ENCODE results near the gene STOX2.

The STOX2 gene

DNA sequence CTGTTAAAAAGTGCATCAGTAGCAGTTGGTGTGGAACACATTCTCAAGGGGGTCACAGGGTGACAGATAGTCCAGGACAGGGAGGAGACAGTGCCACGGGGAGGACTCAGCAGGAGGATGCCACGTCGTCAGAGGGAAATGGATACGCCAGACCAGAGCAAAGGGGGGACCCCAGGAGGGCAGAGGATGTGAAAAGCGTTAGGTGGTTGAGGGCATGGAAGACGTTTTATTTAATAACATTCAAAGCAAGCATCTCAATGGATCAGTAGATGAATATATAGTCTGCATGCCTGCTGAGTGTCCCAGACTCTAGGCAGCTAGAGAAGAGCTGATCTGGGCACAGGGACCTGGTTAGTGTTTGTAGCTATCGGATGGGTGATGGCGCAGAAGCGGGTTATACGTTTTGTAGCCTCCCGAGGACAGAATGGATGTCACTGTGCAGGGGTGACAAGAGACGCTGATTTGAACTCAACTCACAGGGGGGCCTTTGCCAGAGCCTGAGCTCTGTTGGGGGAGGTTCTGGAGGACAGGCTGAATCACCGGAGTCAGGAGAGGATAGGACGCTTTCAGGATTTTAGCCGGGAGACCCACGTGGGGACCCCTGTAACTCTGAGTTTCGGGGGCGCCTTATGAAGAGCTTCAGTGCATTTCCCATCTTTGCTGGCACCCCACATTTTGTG is 81.3 kb downstream of the STOX2 start:
- TF ChIP-seq NFIC (IDR thresholded peaks at IDR 0.05) = no peak
- no peak for TF ChIP-seq TEAD4 (IDR thresholded peaks at IDR 0.05)
- TF ChIP-seq FOXM1 (IDR thresholded peaks at IDR 0.05; ENCODE audit: borderline replicate concordance, low read depth) = no peak
- TF ChIP-seq RAD21 (IDR thresholded peaks at IDR 0.05; ENCODE audit: low read depth) = no peak
- TF ChIP-seq CEBPB (IDR thresholded peaks at IDR 0.05) = no peak

DNA sequence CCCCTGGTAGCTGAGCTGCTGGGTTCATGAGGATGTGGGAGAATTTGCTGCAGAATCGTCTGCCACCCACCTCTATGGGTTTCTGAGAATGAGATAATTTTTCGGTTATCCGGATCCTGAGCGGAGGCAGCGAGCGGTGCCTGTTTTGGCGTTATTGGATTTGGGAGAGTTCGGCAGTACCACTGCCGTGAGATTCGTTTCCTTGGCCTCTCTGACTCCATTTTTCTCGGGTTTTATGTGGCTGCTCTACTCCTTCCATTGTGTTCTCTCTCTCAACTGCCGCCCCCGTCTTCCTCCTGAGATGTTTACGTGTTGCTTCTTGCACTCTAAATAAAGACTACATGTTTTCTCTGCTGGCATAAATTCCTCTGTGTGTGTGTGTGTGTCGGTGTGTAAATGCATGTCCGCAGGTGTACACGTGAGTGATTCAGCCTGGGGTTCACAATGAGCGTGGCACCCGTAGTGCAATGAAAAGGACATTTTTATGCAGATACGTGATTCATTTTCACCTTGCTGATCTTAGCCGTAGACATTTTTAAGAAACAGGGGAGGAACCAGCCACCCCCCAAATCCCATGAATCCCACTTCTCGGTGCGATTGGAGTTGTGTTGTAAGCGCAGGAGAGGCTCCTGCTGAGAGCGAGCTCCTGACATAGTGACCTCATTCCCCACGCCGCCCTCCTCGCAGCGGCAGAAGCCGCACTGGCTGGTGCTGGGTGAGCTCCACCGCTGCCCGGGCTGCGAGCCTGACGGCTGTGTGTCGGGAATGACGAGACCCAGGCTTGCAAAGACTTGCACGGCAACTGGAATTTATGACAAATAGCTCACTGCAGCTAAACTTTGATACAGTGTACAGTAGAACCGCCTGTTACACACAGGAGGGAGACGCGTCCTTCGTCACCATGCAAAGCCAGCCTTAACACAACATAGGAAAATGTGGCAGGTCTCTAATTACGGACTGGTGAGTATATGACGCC is 82.2 kb downstream of the STOX2 start:
- TF ChIP-seq ZBTB7A (IDR thresholded peaks at IDR 0.05; ENCODE audit: low read depth) (0 out of 2 replicates have a peak, but pooled peaks have one; percentile 23), TAF1 (IDR thresholded peaks at IDR 0.05; ENCODE audit: low read depth) (no peak; the same call in 1 of the 2 replicates), NFIC (IDR thresholded peaks at IDR 0.05) (no peak), YY1 (IDR thresholded peaks at IDR 0.05; ENCODE audit: low read depth) (no peak), EP300 (IDR thresholded peaks at IDR 0.05; ENCODE audit: borderline replicate concordance) (no peak), TCF12 (IDR thresholded peaks at IDR 0.05; ENCODE audit: low read depth) (no peak), TEAD4 (IDR thresholded peaks at IDR 0.05) (0 out of 2 replicates have a peak, but pooled peaks have one; percentile 5), CEBPB (IDR thresholded peaks at IDR 0.05) (peak; percentile 7; the same call in 1 of the 2 replicates), EGR1 (IDR thresholded peaks at IDR 0.05) (no peak; the same call in 1 of the 2 replicates), RAD21 (IDR thresholded peaks at IDR 0.05; ENCODE audit: low read depth) (no peak; the same call in 1 of the 2 replicates), CREB1 (IDR thresholded peaks at IDR 0.05; ENCODE audit: low read depth) (peak; percentile 51; the same call in 1 of the 2 replicates), FOXM1 (IDR thresholded peaks at IDR 0.05; ENCODE audit: borderline replicate concordance, low read depth) (no peak)
- TF ChIP-seq, protein P1, sequence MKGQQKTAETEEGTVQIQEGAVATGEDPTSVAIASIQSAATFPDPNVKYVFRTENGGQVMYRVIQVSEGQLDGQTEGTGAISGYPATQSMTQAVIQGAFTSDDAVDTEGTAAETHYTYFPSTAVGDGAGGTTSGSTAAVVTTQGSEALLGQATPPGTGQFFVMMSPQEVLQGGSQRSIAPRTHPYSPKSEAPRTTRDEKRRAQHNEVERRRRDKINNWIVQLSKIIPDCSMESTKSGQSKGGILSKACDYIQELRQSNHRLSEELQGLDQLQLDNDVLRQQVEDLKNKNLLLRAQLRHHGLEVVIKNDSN (IDR thresholded peaks at IDR 0.05) = no peak
- TF ChIP-seq, protein P2, sequence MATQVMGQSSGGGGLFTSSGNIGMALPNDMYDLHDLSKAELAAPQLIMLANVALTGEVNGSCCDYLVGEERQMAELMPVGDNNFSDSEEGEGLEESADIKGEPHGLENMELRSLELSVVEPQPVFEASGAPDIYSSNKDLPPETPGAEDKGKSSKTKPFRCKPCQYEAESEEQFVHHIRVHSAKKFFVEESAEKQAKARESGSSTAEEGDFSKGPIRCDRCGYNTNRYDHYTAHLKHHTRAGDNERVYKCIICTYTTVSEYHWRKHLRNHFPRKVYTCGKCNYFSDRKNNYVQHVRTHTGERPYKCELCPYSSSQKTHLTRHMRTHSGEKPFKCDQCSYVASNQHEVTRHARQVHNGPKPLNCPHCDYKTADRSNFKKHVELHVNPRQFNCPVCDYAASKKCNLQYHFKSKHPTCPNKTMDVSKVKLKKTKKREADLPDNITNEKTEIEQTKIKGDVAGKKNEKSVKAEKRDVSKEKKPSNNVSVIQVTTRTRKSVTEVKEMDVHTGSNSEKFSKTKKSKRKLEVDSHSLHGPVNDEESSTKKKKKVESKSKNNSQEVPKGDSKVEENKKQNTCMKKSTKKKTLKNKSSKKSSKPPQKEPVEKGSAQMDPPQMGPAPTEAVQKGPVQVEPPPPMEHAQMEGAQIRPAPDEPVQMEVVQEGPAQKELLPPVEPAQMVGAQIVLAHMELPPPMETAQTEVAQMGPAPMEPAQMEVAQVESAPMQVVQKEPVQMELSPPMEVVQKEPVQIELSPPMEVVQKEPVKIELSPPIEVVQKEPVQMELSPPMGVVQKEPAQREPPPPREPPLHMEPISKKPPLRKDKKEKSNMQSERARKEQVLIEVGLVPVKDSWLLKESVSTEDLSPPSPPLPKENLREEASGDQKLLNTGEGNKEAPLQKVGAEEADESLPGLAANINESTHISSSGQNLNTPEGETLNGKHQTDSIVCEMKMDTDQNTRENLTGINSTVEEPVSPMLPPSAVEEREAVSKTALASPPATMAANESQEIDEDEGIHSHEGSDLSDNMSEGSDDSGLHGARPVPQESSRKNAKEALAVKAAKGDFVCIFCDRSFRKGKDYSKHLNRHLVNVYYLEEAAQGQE (IDR thresholded peaks at IDR 0.05; ENCODE audit: low read depth) = no peak
- TF ChIP-seq, protein P3, sequence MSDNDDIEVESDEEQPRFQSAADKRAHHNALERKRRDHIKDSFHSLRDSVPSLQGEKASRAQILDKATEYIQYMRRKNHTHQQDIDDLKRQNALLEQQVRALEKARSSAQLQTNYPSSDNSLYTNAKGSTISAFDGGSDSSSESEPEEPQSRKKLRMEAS (IDR thresholded peaks at IDR 0.05) = peak; percentile 45; the same call in 1 of the 2 replicates

DNA sequence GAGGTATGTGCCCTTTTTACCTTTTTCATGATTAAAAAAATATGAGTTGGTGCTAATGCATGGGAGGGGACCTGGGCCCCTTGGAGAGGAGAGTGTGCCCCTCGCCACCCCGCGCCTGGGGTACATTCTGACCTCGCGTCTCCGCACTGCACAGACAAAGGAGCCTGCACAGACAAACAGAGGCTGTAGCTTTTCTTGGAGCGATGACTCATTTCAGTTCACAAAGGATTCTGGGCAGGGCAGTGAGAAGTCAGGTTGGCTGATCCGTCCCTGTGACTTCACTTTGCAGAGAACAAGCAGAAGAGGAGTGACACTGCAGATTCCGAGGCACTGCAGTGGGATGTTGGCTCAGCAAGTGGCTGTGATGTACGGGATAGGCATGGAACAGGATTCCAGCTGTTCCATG is 82.9 kb downstream of the STOX2 start:
- TF ChIP-seq TAF1 (IDR thresholded peaks at IDR 0.05; ENCODE audit: low read depth) = peak; percentile 39; the same call in 1 of the 2 replicates
- TF ChIP-seq TEAD4 (IDR thresholded peaks at IDR 0.05) = 0 out of 2 replicates have a peak, but pooled peaks have one; percentile 50
- no peak for TF ChIP-seq EGR1 (IDR thresholded peaks at IDR 0.05)
- TF ChIP-seq CREB1 (IDR thresholded peaks at IDR 0.05; ENCODE audit: low read depth) = 0 out of 2 replicates have a peak, but pooled peaks have one; percentile 5

DNA sequence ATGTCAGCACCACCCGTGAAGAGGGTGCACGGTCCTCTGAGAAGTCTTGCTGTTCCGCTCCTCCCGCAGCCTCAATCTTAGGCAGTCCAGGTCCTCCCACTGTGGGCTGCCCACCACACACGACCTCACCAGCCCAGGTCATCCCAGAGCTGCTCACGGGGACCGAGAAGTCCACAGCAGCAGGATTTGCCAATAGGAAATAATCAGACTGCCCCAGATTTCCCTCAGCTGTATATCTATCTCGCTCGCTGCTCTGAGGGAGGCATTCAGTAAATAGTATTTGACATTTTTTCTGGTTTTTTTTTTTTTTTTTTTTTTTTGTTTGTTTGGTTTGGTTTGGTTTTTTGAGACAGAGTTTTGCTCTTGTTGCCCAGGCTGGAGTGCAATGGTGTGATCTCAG is 83.8 kb downstream of the STOX2 start:
- TF ChIP-seq TCF12 (IDR thresholded peaks at IDR 0.05; ENCODE audit: low read depth) = no peak
- no peak for TF ChIP-seq EGR1 (IDR thresholded peaks at IDR 0.05)
- no peak for TF ChIP-seq TEAD4 (IDR thresholded peaks at IDR 0.05)
- TF ChIP-seq, protein P2 (IDR thresholded peaks at IDR 0.05; ENCODE audit: low read depth) = no peak
- TF ChIP-seq, protein P1 (IDR thresholded peaks at IDR 0.05) = no peak
- TF ChIP-seq CREB1 (IDR thresholded peaks at IDR 0.05; ENCODE audit: low read depth) = no peak
- TF ChIP-seq CEBPB (IDR thresholded peaks at IDR 0.05) = no peak
- TF ChIP-seq EP300 (IDR thresholded peaks at IDR 0.05; ENCODE audit: borderline replicate concordance) = no peak
- no peak for TF ChIP-seq TAF1 (IDR thresholded peaks at IDR 0.05; ENCODE audit: low read depth)
- no peak for TF ChIP-seq NFIC (IDR thresholded peaks at IDR 0.05)
- TF ChIP-seq RAD21 (IDR thresholded peaks at IDR 0.05; ENCODE audit: low read depth) = no peak
- TF ChIP-seq, protein P3 (IDR thresholded peaks at IDR 0.05) = no peak
- TF ChIP-seq YY1 (IDR thresholded peaks at IDR 0.05; ENCODE audit: low read depth) = no peak
- no peak for TF ChIP-seq ZBTB7A (IDR thresholded peaks at IDR 0.05; ENCODE audit: low read depth)
- no peak for TF ChIP-seq FOXM1 (IDR thresholded peaks at IDR 0.05; ENCODE audit: borderline replicate concordance, low read depth)

DNA sequence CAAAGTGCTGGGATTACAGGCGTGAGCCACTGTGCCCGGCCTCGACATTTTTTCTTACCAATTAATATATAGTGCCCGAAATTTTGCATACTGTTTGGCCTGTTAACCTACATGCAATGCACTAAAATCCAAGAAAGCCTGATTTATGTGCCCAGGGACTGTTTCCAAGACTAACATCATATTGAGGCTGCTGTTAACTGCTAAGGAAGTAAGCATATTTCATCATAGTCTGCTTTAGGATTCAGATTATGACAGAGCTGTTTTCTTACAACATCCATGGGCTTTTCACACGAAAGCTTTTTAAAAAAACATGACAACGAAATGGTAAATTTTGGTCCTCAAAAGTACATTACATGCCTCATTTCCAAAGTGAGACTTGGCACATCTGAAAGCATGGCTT is 84.4 kb downstream of the STOX2 start:
- TF ChIP-seq TAF1 (IDR thresholded peaks at IDR 0.05; ENCODE audit: low read depth) (no peak), YY1 (IDR thresholded peaks at IDR 0.05; ENCODE audit: low read depth) (no peak), TEAD4 (IDR thresholded peaks at IDR 0.05) (no peak), ZBTB7A (IDR thresholded peaks at IDR 0.05; ENCODE audit: low read depth) (no peak), FOXM1 (IDR thresholded peaks at IDR 0.05; ENCODE audit: borderline replicate concordance, low read depth) (no peak), CREB1 (IDR thresholded peaks at IDR 0.05; ENCODE audit: low read depth) (no peak), NFIC (IDR thresholded peaks at IDR 0.05) (no peak)
- TF ChIP-seq, protein P1 (IDR thresholded peaks at IDR 0.05) = no peak
- TF ChIP-seq, protein P3 (IDR thresholded peaks at IDR 0.05) = no peak

Data from Ishikawa (cell line).